Measurements from ENCODE around the gene EFCC1.

GRCh38 chr3:129025691-129026435 is 24.8 kb downstream of the EFCC1 start:
- no peak for TF ChIP-seq CTCF (IDR thresholded peaks at IDR 0.05)
- no peak for TF ChIP-seq POLR2A (IDR thresholded peaks at IDR 0.05)

Measured in esophagus squamous epithelium (tissue), 4 donors.